ENCODE measurements around the gene PXYLP1.
A peak's percentile ranks its signal among the peaks of the same experiment; 100 is the strongest.

PXYLP1 gene

GRCh38 chr3:141229132-141229531, 2.5 kb upstream of the PXYLP1 start:
- no peak for DNase-seq

GRCh38 chr3:141230293-141230692, 1.3 kb upstream of the PXYLP1 start:
- DNase-seq: no peak

- DNase-seq: peak in 1 of 2 experiments; percentile 12
These were observed 563 bp downstream of the PXYLP1 start for GRCh38 chr3:141231952-141232823.

- DNase-seq: no peak
These were observed 2.0 kb downstream of the PXYLP1 start for GRCh38 chr3:141233457-141234161.

GRCh38 chr3:141234283-141234682, 2.7 kb downstream of the PXYLP1 start:
- DNase-seq: no peak

GRCh38 chr3:141235661-141236171, 4.1 kb downstream of the PXYLP1 start:
- no peak for DNase-seq

- DNase-seq: no peak
These were observed 4.7 kb downstream of the PXYLP1 start for GRCh38 chr3:141236361-141236760.

- no peak for DNase-seq
These were observed 6.3 kb downstream of the PXYLP1 start for GRCh38 chr3:141237701-141238521.

GRCh38 chr3:141239511-141240281, 8.1 kb downstream of the PXYLP1 start:
- no peak for DNase-seq

- no peak for DNase-seq
These were observed 8.7 kb downstream of the PXYLP1 start for GRCh38 chr3:141240286-141240685.

GRCh38 chr3:141240687-141241615, 9.3 kb downstream of the PXYLP1 start:
- DNase-seq: no peak

- DNase-seq: no peak
These were observed 10.2 kb downstream of the PXYLP1 start for GRCh38 chr3:141241616-141242376.

GRCh38 chr3:141242377-141243092, 10.9 kb downstream of the PXYLP1 start:
- DNase-seq: no peak

GRCh38 chr3:141243271-141243707, 11.7 kb downstream of the PXYLP1 start:
- no peak for DNase-seq

GRCh38 chr3:141246224-141246957, 14.8 kb downstream of the PXYLP1 start:
- DNase-seq: no peak

- DNase-seq: no peak
These were observed 15.3 kb downstream of the PXYLP1 start for GRCh38 chr3:141246958-141247301.

GRCh38 chr3:141248064-141248463, 16.4 kb downstream of the PXYLP1 start:
- DNase-seq: no peak

GRCh38 chr3:141249041-141249440, 17.4 kb downstream of the PXYLP1 start:
- DNase-seq: no peak

GRCh38 chr3:141250342-141250741, 18.7 kb downstream of the PXYLP1 start:
- no peak for DNase-seq

Data from NCI-H1930 (cell line).